GM23338 (cell line): ENCODE results near the gene TTC3. TPM values are rescaled to one million over a fixed set of nuclear protein-coding genes. Genes with fewer than 3 reads are reported as not detected.

ENCODE experiments used
- ATAC-seq: fragments of 200-7000 bp; cut with Tn5 transposase; 3 replicates; pipeline ENCODE4 v1.9.1; 2020
- DNase-seq: peaks from one replicate; pipeline ENCODE4 v3.0.0-alpha.2; 2015; ENCODE audit warnings: low spot score
- H2AFZ ChIP-seq: fragments of 200-600 bp; sonication (generic); 2 replicates; pipeline ENCODE4 v1.8.0; 2016; ENCODE audit warnings: antibody characterized with exemption, mild to moderate bottlenecking, moderate library complexity
- H3F3A ChIP-seq: fragments of 200-600 bp; sonication (generic); replicated peaks from 2 replicates; pipeline ENCODE4 v1.8.0; 2017; ENCODE audit warnings: antibody characterized with exemption, mixed run types, low read depth
- H3K27ac ChIP-seq: fragments of 200-600 bp; sonication (generic); 2 replicates; pipeline ENCODE4 v1.6.1; 2016; ENCODE audit warnings: low read depth
- H3K27me3 ChIP-seq: fragments of 200-600 bp; sonication (generic); 2 replicates; pipeline ENCODE4 v1.8.0; 2016; ENCODE audit warnings: mild to moderate bottlenecking, mixed run types, moderate library complexity; ENCODE audit not compliant: insufficient read depth
- H3K36me3 ChIP-seq: fragments of 200-600 bp; sonication (generic); 2 replicates; pipeline ENCODE4 v1.8.0; 2016; ENCODE audit warnings: mild to moderate bottlenecking; ENCODE audit not compliant: insufficient read depth
- H3K4me1 ChIP-seq: fragments of 200-600 bp; sonication (generic); 2 replicates; pipeline ENCODE4 v1.8.0; 2016; ENCODE audit warnings: mild to moderate bottlenecking, moderate library complexity; ENCODE audit not compliant: insufficient read depth
- H3K4me2 ChIP-seq: fragments of 200-600 bp; sonication (generic); 2 replicates; pipeline ENCODE4 v1.7.1; 2017; ENCODE audit warnings: mixed run types
- H3K4me3 ChIP-seq: fragments of 200-600 bp; sonication (generic); 2 replicates; pipeline ENCODE4 v1.6.1; 2016; ENCODE audit warnings: mixed run types
- H3K79me2 ChIP-seq: fragments of 200-600 bp; sonication (generic); replicated peaks from 2 replicates; pipeline ENCODE4 v1.8.0; 2017; ENCODE audit warnings: mild to moderate bottlenecking; ENCODE audit not compliant: insufficient read depth
- H3K9me2 ChIP-seq: fragments of 200-600 bp; sonication (generic); 2 replicates; pipeline ENCODE4 v1.8.0; 2017; ENCODE audit not compliant: insufficient read depth
- H4K20me1 ChIP-seq: fragments of 200-600 bp; sonication (generic); replicated peaks from 2 replicates; pipeline ENCODE4 v1.8.0; 2017; ENCODE audit warnings: mild to moderate bottlenecking; ENCODE audit not compliant: insufficient read depth
- H3K27ac Mint-ChIP-seq: 2 replicates; pipeline ENCODE4 v1.8.0; 2020; ENCODE audit warnings: inconsistent platforms, mild to moderate bottlenecking, moderate library complexity, mixed read lengths
- H3K27me3 Mint-ChIP-seq: 3 replicates; pipeline ENCODE4 v1.8.0; 2022; ENCODE audit warnings: low read depth, mild to moderate bottlenecking, moderate library complexity, mixed read lengths, inconsistent platforms; ENCODE audit not compliant: insufficient read depth, poor library complexity
- H3K36me3 Mint-ChIP-seq: 3 replicates; pipeline ENCODE4 v1.8.0; 2021; ENCODE audit warnings: low read depth, mild to moderate bottlenecking, inconsistent platforms, moderate library complexity, mixed read lengths
- H3K4me1 Mint-ChIP-seq: 3 replicates; pipeline ENCODE4 v1.8.0; 2020; ENCODE audit warnings: mild to moderate bottlenecking, inconsistent platforms, mixed read lengths
- H3K4me3 Mint-ChIP-seq: 3 replicates; pipeline ENCODE4 v1.8.0; 2021; ENCODE audit warnings: moderate library complexity, mild to moderate bottlenecking, inconsistent platforms, mixed read lengths
- H3K9me3 Mint-ChIP-seq: 3 replicates; pipeline ENCODE4 v1.8.0; 2020; ENCODE audit warnings: moderate library complexity, mild to moderate bottlenecking, inconsistent platforms, mixed read lengths
- CREB1 ChIP-seq: fragments of 250-450 bp; sonication (Bioruptor Pico); IDR thresholded peaks from 2 replicates; pipeline ENCODE4 v1.5.0; 2020; ENCODE audit warnings: low read depth, mild to moderate bottlenecking, moderate library complexity
- CTCF ChIP-seq, 2 experiments: fragments of 200-600 bp in 1 of 2; sonication (generic) in 1 of 2; conservative IDR thresholded peaks; 2 replicates each; pipeline versions ENCODE4 v1.5.1 to v1.6.1; 2016 to 2017; ENCODE audit warnings: antibody characterized with exemption in 2 of 2, low read depth in 2 of 2, mild to moderate bottlenecking in 2 of 2, moderate library complexity in 1 of 2
- ETS1 ChIP-seq: IDR thresholded peaks from 2 replicates; pipeline ENCODE4 v1.6.1; 2016; ENCODE audit warnings: antibody characterized with exemption
- EZH2 ChIP-seq: fragments of 200-600 bp; sonication (generic); IDR thresholded peaks from one replicate; pipeline ENCODE4 v1.8.0; 2017; ENCODE audit warnings: antibody characterized with exemption, mild to moderate bottlenecking, low read depth; ENCODE audit not compliant: unreplicated experiment
- EZH2phosphoT487 ChIP-seq: fragments of 200-600 bp; sonication (generic); IDR thresholded peaks from one replicate; pipeline ENCODE4 v1.8.1; 2018; ENCODE audit warnings: antibody characterized with exemption; ENCODE audit not compliant: unreplicated experiment
- JUNB ChIP-seq: IDR thresholded peaks from one replicate; pipeline ENCODE4 v1.6.1; 2016; ENCODE audit warnings: antibody characterized with exemption; ENCODE audit not compliant: unreplicated experiment
- NANOG ChIP-seq: IDR thresholded peaks from 2 replicates; pipeline ENCODE4 v1.6.1; 2016; ENCODE audit warnings: antibody characterized with exemption, borderline replicate concordance
- POLR2AphosphoS5 ChIP-seq: IDR thresholded peaks from 2 replicates; pipeline ENCODE4 v1.6.1; 2016; ENCODE audit warnings: antibody characterized with exemption, low read depth
- REST ChIP-seq: IDR thresholded peaks from one replicate; pipeline ENCODE4 v1.6.1; 2018; ENCODE audit warnings: antibody characterized with exemption; ENCODE audit not compliant: unreplicated experiment
- STAT1 ChIP-seq: IDR thresholded peaks from one replicate; pipeline ENCODE4 v1.6.1; 2016; ENCODE audit warnings: antibody characterized with exemption; ENCODE audit not compliant: unreplicated experiment
- ZNF114 ChIP-seq: fragments of 250-450 bp; sonication (Bioruptor Pico); IDR thresholded peaks from 2 replicates; pipeline ENCODE4 v1.5.0; 2020; ENCODE audit warnings: mild to moderate bottlenecking, moderate library complexity
- ZNF331 ChIP-seq: fragments of 250-450 bp; sonication (Bioruptor Pico); IDR thresholded peaks from 2 replicates; pipeline ENCODE4 v1.5.0; 2020; ENCODE audit warnings: low read depth, mild to moderate bottlenecking, moderate library complexity
- ZNF462 ChIP-seq: fragments of 250-450 bp; sonication (Bioruptor Pico); IDR thresholded peaks from 2 replicates; pipeline ENCODE4 v1.5.0; 2020; ENCODE audit warnings: mild to moderate bottlenecking, moderate library complexity
- polyA plus RNA-seq: library from polyadenylated mRNA; unstranded; fragments of >200 nt; fragmentation: Nextera tagmentation; extraction: Ambion mirVana; gene quantifications from 2 replicates; pipeline ENCODE4 v1.2.1, GENCODE V29; 2016
- total RNA-seq: library from RNA; depleted of rRNA; stranded (reverse); fragments of >200 nt; shearing (Covaris generic); gene quantifications from 2 replicates; pipeline ENCODE4 v1.2.3, GENCODE V29; 2014

TTC3 gene
- total and polyA plus RNA-seq, 2 experiments from 2014 or later: 28.9 to 48.6 TPM

GRCh38 chr21:37241426-37241825 is 168.4 kb downstream of the TTC3 start:
- DNase-seq (no peak), ATAC-seq (no peak)
- H3K36me3 Mint-ChIP-seq: peaks cover 22% of the 10 kb centered on the region
- H3K27me3 Mint-ChIP-seq: peaks cover 4% of the 10 kb centered on the region
- peaks cover 8% of the 10 kb centered on the region for H4K20me1 ChIP-seq
- H3K4me3 ChIP-seq: no peak overlapping the region
- H3F3A ChIP-seq: no peaks in the 10 kb centered on the region
- H3K9me3 Mint-ChIP-seq: no peaks in the 10 kb centered on the region
- peaks cover 18% of the 10 kb centered on the region for H3K4me1 ChIP-seq
- no peak overlapping the region for H2AFZ ChIP-seq
- no peak for TF ChIP-seq CTCF (conservative IDR thresholded peaks at IDR 0.05; ENCODE audit: low read depth in 2 of 2)
- no peak for TF ChIP-seq POLR2AphosphoS5
- no peak for TF ChIP-seq EZH2phosphoT487
- no peak for TF ChIP-seq ZNF114
- TF ChIP-seq NANOG: no peak
- TF ChIP-seq CREB1 (CRISPR knock-in tag): no peak
- no peak for TF ChIP-seq REST
- TF ChIP-seq ZNF462 (CRISPR knock-in tag): no peak
- TF ChIP-seq ETS1: no peak
- no peak for TF ChIP-seq JUNB
- TF ChIP-seq STAT1: no peak
- TF ChIP-seq EZH2: no peak
- TF ChIP-seq ZNF331 (CRISPR knock-in tag): no peak
- H3K27me3 ChIP-seq: no peaks in the 10 kb centered on the region
- no peak overlapping the region for H3K27ac Mint-ChIP-seq
- no peak overlapping the region for H3K4me3 Mint-ChIP-seq
- H3K4me1 Mint-ChIP-seq: peaks cover 32% of the 10 kb centered on the region
- H3K4me2 ChIP-seq: no peak overlapping the region
- H3K79me2 ChIP-seq: peaks cover 73% of the 10 kb centered on the region
- peaks cover 3% of the 10 kb centered on the region for H3K36me3 ChIP-seq
- no peaks in the 10 kb centered on the region for H3K9me2 ChIP-seq
- no peak overlapping the region for H3K27ac ChIP-seq
